Activated T-cell treated with anti-CD3 and anti-CD28 coated beads, Interleukin-2, amount 50 U/mL, for 72 hours (primary cell): ENCODE data around the gene SEPTIN8. TPM values are rescaled to one million over a fixed set of nuclear protein-coding genes. Genes with fewer than 3 reads are reported as not detected.

ENCODE experiments used
- ATAC-seq, 2 donors: fragments of 150-1000 bp; cut with Tn5 transposase; replicated peaks in 1 of 2; 2 replicates each; pipeline ENCODE4 v1.10.0; 2021; ENCODE audit warnings: moderate library complexity in 2 of 2, mild to moderate bottlenecking in 1 of 2
- DNase-seq, 2 donors: peaks; one replicate each; pipeline ENCODE4 v3.0.0; 2021 to 2022; ENCODE audit warnings: mixed read lengths in 1 of 2
- H3K27ac Mint-ChIP-seq: one replicate; pipeline ENCODE4 v1.8.0; 2022; ENCODE audit warnings: mild to moderate bottlenecking, moderate library complexity, mixed read lengths
- H3K27me3 Mint-ChIP-seq: one replicate; pipeline ENCODE4 v1.8.0; 2022; ENCODE audit warnings: low read depth, mixed read lengths
- H3K36me3 Mint-ChIP-seq, 2 donors: one replicate each; pipeline ENCODE4 v1.8.0; 2022; ENCODE audit warnings: mixed read lengths in 2 of 2, mild to moderate bottlenecking in 1 of 2; ENCODE audit not compliant: insufficient read depth in 2 of 2
- H3K4me1 Mint-ChIP-seq: one replicate; pipeline ENCODE4 v1.8.0; 2022; ENCODE audit warnings: low read depth, mixed read lengths
- H3K4me3 Mint-ChIP-seq, 2 donors: one replicate each; pipeline ENCODE4 v1.8.0; 2022; ENCODE audit warnings: mild to moderate bottlenecking in 2 of 2, mixed read lengths in 2 of 2, moderate library complexity in 2 of 2
- H3K9me3 Mint-ChIP-seq, 2 donors: one replicate each; pipeline ENCODE4 v1.8.0; 2022; ENCODE audit warnings: mixed read lengths in 2 of 2
- total RNA-seq, 2 donors: library from RNA; stranded (reverse); gene quantifications; one replicate each; pipeline ENCODE4 v1.2.3, GENCODE V29; 2022

The SEPTIN8 gene
- 10 to 100 TPM; 24.7 to 26.4 TPM for total RNA-seq

DNA sequence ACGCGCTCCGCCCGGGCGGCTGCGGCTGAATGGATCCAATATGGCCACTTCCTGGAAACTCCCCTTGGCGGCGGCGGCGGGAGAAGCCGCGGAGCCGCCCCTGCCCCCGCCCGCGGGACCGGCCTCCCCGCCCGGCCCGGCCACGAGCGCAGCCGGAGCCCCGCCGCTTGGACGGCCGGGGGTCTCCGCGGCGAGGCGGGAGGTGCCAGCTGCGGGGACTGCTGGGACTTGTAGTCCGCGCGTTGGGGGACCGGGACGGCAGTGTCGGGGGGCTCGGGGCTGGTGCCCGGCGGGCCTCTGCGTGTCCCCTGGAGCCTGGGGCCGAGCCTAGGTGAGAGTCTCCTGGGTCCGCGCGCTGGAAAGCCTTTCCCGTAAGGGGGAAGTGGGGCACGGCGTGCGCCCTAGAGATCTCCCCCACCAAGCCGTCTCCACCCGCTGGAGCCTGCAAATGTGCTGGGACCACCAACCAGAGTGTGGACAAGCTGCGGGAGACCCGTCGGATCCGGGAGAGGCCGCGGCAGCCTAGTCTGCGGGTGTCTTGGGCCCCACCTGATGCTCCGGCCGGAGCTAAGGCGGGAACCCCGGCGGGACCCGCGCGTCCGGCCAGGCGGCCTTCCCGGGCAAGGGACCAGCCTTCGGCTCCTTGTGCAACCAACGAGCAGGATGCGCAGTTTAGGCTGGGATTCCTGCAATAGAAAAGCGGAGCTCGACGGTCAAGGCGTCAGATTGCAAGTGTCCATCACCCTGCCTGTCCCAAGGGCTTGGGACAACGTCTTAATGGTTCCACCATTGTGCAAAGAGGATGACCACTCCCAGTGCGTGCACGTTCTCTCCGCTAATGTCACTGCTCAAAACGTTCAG is at the start of gene SEPTIN8:
Gene SEPTIN8, minus strand, starts transcription at position 31 of the 861 bp plus-strand sequence. CDS start 102 bp downstream, outside the sequence.
- Mint-ChIP-seq H3K27ac (no peak within 1 kb of the TSS), H3K9me3 (no peaks in the 10 kb centered on the region), H3K4me3 (peak within 1 kb of the TSS; percentile 61 to 89), H3K27me3 (peaks cover 56% of the 10 kb centered on the region), H3K4me1 (peaks cover 13% of the 10 kb centered on the region), H3K36me3 (peaks cover 0 to 2% of the 10 kb centered on the region in 2 donors)
- ATAC-seq, result peak; percentile 80 to 85
- DNase-seq, result peak; percentile 60 to 75

- H3K27me3 Mint-ChIP-seq, result peaks cover 73% of the 10 kb centered on the region
- DNase-seq, result no peak
- ATAC-seq, result no peak
- H3K36me3 Mint-ChIP-seq, result no peaks in the 10 kb centered on the region
- peak overlapping the region; percentile 59 to 68 for H3K4me3 Mint-ChIP-seq
- no peaks in the 10 kb centered on the region for H3K9me3 Mint-ChIP-seq
- H3K27ac Mint-ChIP-seq, result no peak overlapping the region
- H3K4me1 Mint-ChIP-seq, result peaks cover 9% of the 10 kb centered on the region
Measured at GRCh38 chr5:132826424-132827082, 49.5 kb upstream of the SEPTIN8 start.

- Mint-ChIP-seq H3K4me1 (peaks cover 9% of the 10 kb centered on the region), H3K9me3 (no peaks in the 10 kb centered on the region), H3K27me3 (peaks cover 67% of the 10 kb centered on the region), H3K4me3 (peak overlapping the region; percentile 59 to 68), H3K27ac (no peak overlapping the region), H3K36me3 (no peaks in the 10 kb centered on the region)
- DNase-seq (peak; percentile 41 to 49), ATAC-seq (peak; percentile 47 to 54)
Measured at GRCh38 chr5:132825834-132826391, 48.9 kb upstream of the SEPTIN8 start.

GRCh38 chr5:132825033-132825833 is 48.2 kb upstream of the SEPTIN8 start:
- peak; percentile 16 to 17 for ATAC-seq
- no peaks in the 10 kb centered on the region for H3K9me3 Mint-ChIP-seq
- peak overlapping the region; percentile 36 to 59 for H3K4me3 Mint-ChIP-seq
- peaks cover 71% of the 10 kb centered on the region for H3K27me3 Mint-ChIP-seq
- peaks cover 12% of the 10 kb centered on the region for H3K4me1 Mint-ChIP-seq
- H3K27ac Mint-ChIP-seq, result no peak overlapping the region
- no peaks in the 10 kb centered on the region for H3K36me3 Mint-ChIP-seq
- DNase-seq, result peak in 1 of 2 donors; percentile 28

DNA sequence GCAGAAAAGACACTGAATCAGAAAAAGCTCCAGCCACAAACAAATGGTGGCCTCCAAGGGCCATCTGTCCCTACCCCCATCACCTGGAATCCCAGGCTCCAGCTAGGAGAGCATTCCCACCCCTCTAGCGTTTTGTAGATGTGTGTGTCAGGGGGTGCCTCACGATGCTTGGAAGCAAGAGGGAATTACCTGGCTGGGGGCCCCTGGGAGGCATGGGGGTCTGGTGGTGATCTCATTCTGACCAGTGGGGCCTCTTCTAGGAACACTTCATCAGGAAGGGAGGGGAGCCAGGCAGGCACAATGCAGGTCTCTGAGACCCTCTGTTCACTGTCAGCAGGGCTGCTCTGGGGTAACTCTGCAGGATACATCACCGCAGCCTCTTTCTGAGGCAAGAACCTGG is 47.4 kb upstream of the SEPTIN8 start:
- Mint-ChIP-seq H3K4me3 (peak overlapping the region; percentile 36 to 46), H3K9me3 (no peaks in the 10 kb centered on the region)
- no peak for DNase-seq

GRCh38 chr5:132823481-132824050 is 46.5 kb upstream of the SEPTIN8 start:
- no peak overlapping the region for H3K27ac Mint-ChIP-seq
- peak overlapping the region; percentile 67 to 71 for H3K4me3 Mint-ChIP-seq

More for the DNA sequence above, 47.4 kb upstream of the SEPTIN8 start:
- H3K27ac Mint-ChIP-seq, result no peak overlapping the region
- no peak for ATAC-seq
- H3K36me3 Mint-ChIP-seq, result no peaks in the 10 kb centered on the region
- H3K4me1 Mint-ChIP-seq, result peaks cover 14% of the 10 kb centered on the region
- peaks cover 74% of the 10 kb centered on the region for H3K27me3 Mint-ChIP-seq

GRCh38 chr5:132822650-132823480 is 45.8 kb upstream of the SEPTIN8 start:
- H3K27me3 Mint-ChIP-seq, result peaks cover 74% of the 10 kb centered on the region
- ATAC-seq, result peak in 1 of 2 donors; percentile 8

More at GRCh38 chr5:132823481-132824050, 46.5 kb upstream of the SEPTIN8 start:
- ATAC-seq (no peak), DNase-seq (no peak)
- no peaks in the 10 kb centered on the region for H3K9me3 Mint-ChIP-seq
- H3K27me3 Mint-ChIP-seq, result peaks cover 74% of the 10 kb centered on the region
- peaks cover 13% of the 10 kb centered on the region for H3K4me1 Mint-ChIP-seq
- no peaks in the 10 kb centered on the region for H3K36me3 Mint-ChIP-seq

GRCh38 chr5:132821791-132822190 is 44.8 kb upstream of the SEPTIN8 start:
- Mint-ChIP-seq H3K36me3 (no peaks in the 10 kb centered on the region), H3K4me3 (no peak overlapping the region), H3K27ac (no peak overlapping the region), H3K4me1 (peaks cover 13% of the 10 kb centered on the region), H3K27me3 (peaks cover 65% of the 10 kb centered on the region), H3K9me3 (no peaks in the 10 kb centered on the region)
- no peak for ATAC-seq
- no peak for DNase-seq

More at GRCh38 chr5:132822650-132823480, 45.8 kb upstream of the SEPTIN8 start:
- peaks cover 13% of the 10 kb centered on the region for H3K4me1 Mint-ChIP-seq
- H3K36me3 Mint-ChIP-seq, result no peaks in the 10 kb centered on the region
- H3K27ac Mint-ChIP-seq, result no peak overlapping the region
- no peaks in the 10 kb centered on the region for H3K9me3 Mint-ChIP-seq
- peak overlapping the region; percentile 67 to 71 for H3K4me3 Mint-ChIP-seq
- DNase-seq, result peak in 1 of 2 donors; percentile 24

- H3K4me3 Mint-ChIP-seq, result no peak overlapping the region
- H3K9me3 Mint-ChIP-seq, result no peaks in the 10 kb centered on the region
- H3K27ac Mint-ChIP-seq, result no peak overlapping the region
- H3K4me1 Mint-ChIP-seq, result peaks cover 13% of the 10 kb centered on the region
- no peak for ATAC-seq
- no peaks in the 10 kb centered on the region for H3K36me3 Mint-ChIP-seq
- DNase-seq, result no peak
- peaks cover 61% of the 10 kb centered on the region for H3K27me3 Mint-ChIP-seq
Measured at GRCh38 chr5:132821350-132821749, 44.3 kb upstream of the SEPTIN8 start.

GRCh38 chr5:132820162-132820754 is 43.2 kb upstream of the SEPTIN8 start:
- Mint-ChIP-seq H3K36me3 (no peaks in the 10 kb centered on the region), H3K9me3 (no peaks in the 10 kb centered on the region), H3K27ac (no peak overlapping the region), H3K27me3 (peaks cover 57% of the 10 kb centered on the region), H3K4me3 (peak overlapping the region in 1 of 2 donors; percentile 59), H3K4me1 (peaks cover 13% of the 10 kb centered on the region)
- DNase-seq, result peak; percentile 90 to 91
- peak; percentile 89 to 93 for ATAC-seq

GRCh38 chr5:132819468-132819867 is 42.4 kb upstream of the SEPTIN8 start:
- H3K27ac Mint-ChIP-seq, result no peak overlapping the region
- peaks cover 53% of the 10 kb centered on the region for H3K27me3 Mint-ChIP-seq
- no peaks in the 10 kb centered on the region for H3K9me3 Mint-ChIP-seq
- peaks cover 13% of the 10 kb centered on the region for H3K4me1 Mint-ChIP-seq
- ATAC-seq, result peak in 1 of 2 donors; percentile 8
- H3K4me3 Mint-ChIP-seq, result peak overlapping the region; percentile 54 to 83
- peaks cover 0 to 1% of the 10 kb centered on the region in 2 donors for H3K36me3 Mint-ChIP-seq
- no peak for DNase-seq
